WTC11 (cell line): ENCODE results near the gene HYAL1. TPM values are rescaled to one million over a fixed set of nuclear protein-coding genes. Genes with fewer than 3 reads are reported as not detected.

ENCODE experiments used
- CBFB ChIP-seq: sonication (generic); formaldehyde crosslinking; IDR thresholded peaks from 2 replicates; pipeline ENCODE4 v1.8.1; 2022; ENCODE audit warnings: mild to moderate bottlenecking, low read depth, missing genetic modification reagents
- IRF2 ChIP-seq: sonication (generic); formaldehyde crosslinking; IDR thresholded peaks from 2 replicates; pipeline ENCODE4 v1.8.0; 2022; ENCODE audit warnings: low read depth, missing genetic modification reagents, borderline replicate concordance
- KAT7 ChIP-seq: sonication (generic); formaldehyde crosslinking; IDR thresholded peaks from 2 replicates; pipeline ENCODE4 v1.8.1; 2023; ENCODE audit warnings: missing genetic modification reagents, mild to moderate bottlenecking, borderline replicate concordance
- NFATC4 ChIP-seq: fragments of 250-450 bp; sonication (Bioruptor Pico); IDR thresholded peaks from 2 replicates; pipeline ENCODE4 v1.9.0; 2021; ENCODE audit warnings: mild to moderate bottlenecking
- PRRX2 ChIP-seq: fragments of 250-450 bp; sonication (Bioruptor Pico); IDR thresholded peaks from 2 replicates; pipeline ENCODE4 v1.8.0; 2021; ENCODE audit warnings: mild to moderate bottlenecking
- total RNA-seq: library from RNA; stranded (reverse); gene quantifications from 3 replicates; pipeline ENCODE4 v1.2.3, GENCODE V29; 2021
- TF ChIP-seq, protein P1 (sequence below): sonication (generic); formaldehyde crosslinking; IDR thresholded peaks from 2 replicates; pipeline ENCODE4 v1.8.1; 2023; ENCODE audit warnings: mild to moderate bottlenecking, missing genetic modification reagents
- TF ChIP-seq, protein P2 (sequence below): sonication (generic); formaldehyde crosslinking; conservative IDR thresholded peaks from 2 replicates; pipeline ENCODE4 v1.8.1; 2022; ENCODE audit warnings: mild to moderate bottlenecking, missing genetic modification reagents
- TF ChIP-seq, protein P3 (sequence below): sonication (generic); formaldehyde crosslinking; IDR thresholded peaks from 2 replicates; pipeline ENCODE4 v1.8.1; 2022; ENCODE audit warnings: missing genetic modification reagents, borderline replicate concordance
- TF ChIP-seq, protein P4 (sequence below): sonication (generic); formaldehyde crosslinking; IDR thresholded peaks from 2 replicates; pipeline ENCODE4 v1.8.0; 2022; ENCODE audit warnings: mild to moderate bottlenecking, missing genetic modification reagents
- TF ChIP-seq, protein P5 (sequence below): sonication (generic); formaldehyde crosslinking; IDR thresholded peaks from 2 replicates; pipeline ENCODE4 v1.8.1; 2023; ENCODE audit warnings: mild to moderate bottlenecking, missing genetic modification reagents, moderate library complexity
- TF ChIP-seq, protein P6 (sequence below): sonication (generic); formaldehyde crosslinking; IDR thresholded peaks from 2 replicates; pipeline ENCODE4 v1.8.1; 2022; ENCODE audit warnings: mild to moderate bottlenecking, moderate library complexity, missing genetic modification reagents
- TF ChIP-seq, protein P7 (sequence below): sonication (generic); formaldehyde crosslinking; conservative IDR thresholded peaks from 2 replicates; pipeline ENCODE4 v1.8.1; 2023; ENCODE audit warnings: mild to moderate bottlenecking, low read depth, missing genetic modification reagents, moderate library complexity
- TF ChIP-seq, protein P8 (sequence below): fragments of 250-450 bp; sonication (Bioruptor Pico); IDR thresholded peaks from 2 replicates; pipeline ENCODE4 v1.9.0; 2021; ENCODE audit warnings: mild to moderate bottlenecking, borderline replicate concordance

HYAL1 gene
- total RNA-seq, 1 experiment from 2014 or later: 3.4 TPM

DNA sequence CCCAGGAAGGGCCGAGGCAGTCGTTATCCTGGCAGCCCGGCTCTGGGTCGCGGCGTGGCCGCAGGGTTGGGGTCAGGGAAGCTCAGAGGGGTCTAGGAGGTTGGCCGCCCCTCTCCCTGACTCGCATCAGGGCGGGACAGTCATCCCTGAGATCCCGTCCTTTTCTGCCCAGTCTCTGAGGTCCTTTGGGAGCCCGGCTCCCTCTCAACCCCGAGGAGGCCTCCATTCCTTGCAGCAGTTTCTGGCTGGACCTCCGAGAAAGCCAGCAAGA, 18.7 kb upstream of the HYAL1 start (continued):
- TF ChIP-seq, protein P1, sequence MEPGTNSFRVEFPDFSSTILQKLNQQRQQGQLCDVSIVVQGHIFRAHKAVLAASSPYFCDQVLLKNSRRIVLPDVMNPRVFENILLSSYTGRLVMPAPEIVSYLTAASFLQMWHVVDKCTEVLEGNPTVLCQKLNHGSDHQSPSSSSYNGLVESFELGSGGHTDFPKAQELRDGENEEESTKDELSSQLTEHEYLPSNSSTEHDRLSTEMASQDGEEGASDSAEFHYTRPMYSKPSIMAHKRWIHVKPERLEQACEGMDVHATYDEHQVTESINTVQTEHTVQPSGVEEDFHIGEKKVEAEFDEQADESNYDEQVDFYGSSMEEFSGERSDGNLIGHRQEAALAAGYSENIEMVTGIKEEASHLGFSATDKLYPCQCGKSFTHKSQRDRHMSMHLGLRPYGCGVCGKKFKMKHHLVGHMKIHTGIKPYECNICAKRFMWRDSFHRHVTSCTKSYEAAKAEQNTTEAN: no peak
- TF ChIP-seq IRF2 (CRISPR knock-in tag) (no peak), KAT7 (CRISPR knock-in tag) (peak; percentile 56; the same call in 1 of the 2 replicates), NFATC4 (CRISPR knock-in tag) (no peak), CBFB (CRISPR knock-in tag) (0 out of 2 replicates have a peak, but pooled peaks have one; percentile 20), PRRX2 (CRISPR knock-in tag) (no peak)
- TF ChIP-seq, protein P2, sequence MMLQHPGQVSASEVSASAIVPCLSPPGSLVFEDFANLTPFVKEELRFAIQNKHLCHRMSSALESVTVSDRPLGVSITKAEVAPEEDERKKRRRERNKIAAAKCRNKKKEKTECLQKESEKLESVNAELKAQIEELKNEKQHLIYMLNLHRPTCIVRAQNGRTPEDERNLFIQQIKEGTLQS (CRISPR knock-in tag): no peak
- TF ChIP-seq, protein P3, sequence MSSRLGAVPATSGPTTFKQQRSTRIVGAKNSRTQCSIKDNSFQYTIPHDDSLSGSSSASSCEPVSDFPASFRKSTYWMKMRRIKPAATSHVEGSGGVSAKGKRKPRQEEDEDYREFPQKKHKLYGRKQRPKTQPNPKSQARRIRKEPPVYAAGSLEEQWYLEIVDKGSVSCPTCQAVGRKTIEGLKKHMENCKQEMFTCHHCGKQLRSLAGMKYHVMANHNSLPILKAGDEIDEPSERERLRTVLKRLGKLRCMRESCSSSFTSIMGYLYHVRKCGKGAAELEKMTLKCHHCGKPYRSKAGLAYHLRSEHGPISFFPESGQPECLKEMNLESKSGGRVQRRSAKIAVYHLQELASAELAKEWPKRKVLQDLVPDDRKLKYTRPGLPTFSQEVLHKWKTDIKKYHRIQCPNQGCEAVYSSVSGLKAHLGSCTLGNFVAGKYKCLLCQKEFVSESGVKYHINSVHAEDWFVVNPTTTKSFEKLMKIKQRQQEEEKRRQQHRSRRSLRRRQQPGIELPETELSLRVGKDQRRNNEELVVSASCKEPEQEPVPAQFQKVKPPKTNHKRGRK: no peak
- TF ChIP-seq, protein P4, sequence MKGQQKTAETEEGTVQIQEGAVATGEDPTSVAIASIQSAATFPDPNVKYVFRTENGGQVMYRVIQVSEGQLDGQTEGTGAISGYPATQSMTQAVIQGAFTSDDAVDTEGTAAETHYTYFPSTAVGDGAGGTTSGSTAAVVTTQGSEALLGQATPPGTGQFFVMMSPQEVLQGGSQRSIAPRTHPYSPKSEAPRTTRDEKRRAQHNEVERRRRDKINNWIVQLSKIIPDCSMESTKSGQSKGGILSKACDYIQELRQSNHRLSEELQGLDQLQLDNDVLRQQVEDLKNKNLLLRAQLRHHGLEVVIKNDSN: no peak
- TF ChIP-seq, protein P5, sequence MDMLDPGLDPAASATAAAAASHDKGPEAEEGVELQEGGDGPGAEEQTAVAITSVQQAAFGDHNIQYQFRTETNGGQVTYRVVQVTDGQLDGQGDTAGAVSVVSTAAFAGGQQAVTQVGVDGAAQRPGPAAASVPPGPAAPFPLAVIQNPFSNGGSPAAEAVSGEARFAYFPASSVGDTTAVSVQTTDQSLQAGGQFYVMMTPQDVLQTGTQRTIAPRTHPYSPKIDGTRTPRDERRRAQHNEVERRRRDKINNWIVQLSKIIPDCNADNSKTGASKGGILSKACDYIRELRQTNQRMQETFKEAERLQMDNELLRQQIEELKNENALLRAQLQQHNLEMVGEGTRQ (CRISPR knock-in tag): no peak
- TF ChIP-seq, protein P6, sequence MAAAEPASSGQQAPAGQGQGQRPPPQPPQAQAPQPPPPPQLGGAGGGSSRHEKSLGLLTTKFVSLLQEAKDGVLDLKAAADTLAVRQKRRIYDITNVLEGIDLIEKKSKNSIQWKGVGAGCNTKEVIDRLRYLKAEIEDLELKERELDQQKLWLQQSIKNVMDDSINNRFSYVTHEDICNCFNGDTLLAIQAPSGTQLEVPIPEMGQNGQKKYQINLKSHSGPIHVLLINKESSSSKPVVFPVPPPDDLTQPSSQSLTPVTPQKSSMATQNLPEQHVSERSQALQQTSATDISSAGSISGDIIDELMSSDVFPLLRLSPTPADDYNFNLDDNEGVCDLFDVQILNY (CRISPR knock-in tag): no peak
- TF ChIP-seq, protein P7, sequence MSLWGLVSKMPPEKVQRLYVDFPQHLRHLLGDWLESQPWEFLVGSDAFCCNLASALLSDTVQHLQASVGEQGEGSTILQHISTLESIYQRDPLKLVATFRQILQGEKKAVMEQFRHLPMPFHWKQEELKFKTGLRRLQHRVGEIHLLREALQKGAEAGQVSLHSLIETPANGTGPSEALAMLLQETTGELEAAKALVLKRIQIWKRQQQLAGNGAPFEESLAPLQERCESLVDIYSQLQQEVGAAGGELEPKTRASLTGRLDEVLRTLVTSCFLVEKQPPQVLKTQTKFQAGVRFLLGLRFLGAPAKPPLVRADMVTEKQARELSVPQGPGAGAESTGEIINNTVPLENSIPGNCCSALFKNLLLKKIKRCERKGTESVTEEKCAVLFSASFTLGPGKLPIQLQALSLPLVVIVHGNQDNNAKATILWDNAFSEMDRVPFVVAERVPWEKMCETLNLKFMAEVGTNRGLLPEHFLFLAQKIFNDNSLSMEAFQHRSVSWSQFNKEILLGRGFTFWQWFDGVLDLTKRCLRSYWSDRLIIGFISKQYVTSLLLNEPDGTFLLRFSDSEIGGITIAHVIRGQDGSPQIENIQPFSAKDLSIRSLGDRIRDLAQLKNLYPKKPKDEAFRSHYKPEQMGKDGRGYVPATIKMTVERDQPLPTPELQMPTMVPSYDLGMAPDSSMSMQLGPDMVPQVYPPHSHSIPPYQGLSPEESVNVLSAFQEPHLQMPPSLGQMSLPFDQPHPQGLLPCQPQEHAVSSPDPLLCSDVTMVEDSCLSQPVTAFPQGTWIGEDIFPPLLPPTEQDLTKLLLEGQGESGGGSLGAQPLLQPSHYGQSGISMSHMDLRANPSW (CRISPR knock-in tag): no peak
- TF ChIP-seq, protein P8, sequence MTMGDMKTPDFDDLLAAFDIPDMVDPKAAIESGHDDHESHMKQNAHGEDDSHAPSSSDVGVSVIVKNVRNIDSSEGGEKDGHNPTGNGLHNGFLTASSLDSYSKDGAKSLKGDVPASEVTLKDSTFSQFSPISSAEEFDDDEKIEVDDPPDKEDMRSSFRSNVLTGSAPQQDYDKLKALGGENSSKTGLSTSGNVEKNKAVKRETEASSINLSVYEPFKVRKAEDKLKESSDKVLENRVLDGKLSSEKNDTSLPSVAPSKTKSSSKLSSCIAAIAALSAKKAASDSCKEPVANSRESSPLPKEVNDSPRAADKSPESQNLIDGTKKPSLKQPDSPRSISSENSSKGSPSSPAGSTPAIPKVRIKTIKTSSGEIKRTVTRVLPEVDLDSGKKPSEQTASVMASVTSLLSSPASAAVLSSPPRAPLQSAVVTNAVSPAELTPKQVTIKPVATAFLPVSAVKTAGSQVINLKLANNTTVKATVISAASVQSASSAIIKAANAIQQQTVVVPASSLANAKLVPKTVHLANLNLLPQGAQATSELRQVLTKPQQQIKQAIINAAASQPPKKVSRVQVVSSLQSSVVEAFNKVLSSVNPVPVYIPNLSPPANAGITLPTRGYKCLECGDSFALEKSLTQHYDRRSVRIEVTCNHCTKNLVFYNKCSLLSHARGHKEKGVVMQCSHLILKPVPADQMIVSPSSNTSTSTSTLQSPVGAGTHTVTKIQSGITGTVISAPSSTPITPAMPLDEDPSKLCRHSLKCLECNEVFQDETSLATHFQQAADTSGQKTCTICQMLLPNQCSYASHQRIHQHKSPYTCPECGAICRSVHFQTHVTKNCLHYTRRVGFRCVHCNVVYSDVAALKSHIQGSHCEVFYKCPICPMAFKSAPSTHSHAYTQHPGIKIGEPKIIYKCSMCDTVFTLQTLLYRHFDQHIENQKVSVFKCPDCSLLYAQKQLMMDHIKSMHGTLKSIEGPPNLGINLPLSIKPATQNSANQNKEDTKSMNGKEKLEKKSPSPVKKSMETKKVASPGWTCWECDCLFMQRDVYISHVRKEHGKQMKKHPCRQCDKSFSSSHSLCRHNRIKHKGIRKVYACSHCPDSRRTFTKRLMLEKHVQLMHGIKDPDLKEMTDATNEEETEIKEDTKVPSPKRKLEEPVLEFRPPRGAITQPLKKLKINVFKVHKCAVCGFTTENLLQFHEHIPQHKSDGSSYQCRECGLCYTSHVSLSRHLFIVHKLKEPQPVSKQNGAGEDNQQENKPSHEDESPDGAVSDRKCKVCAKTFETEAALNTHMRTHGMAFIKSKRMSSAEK (CRISPR knock-in tag): no peak
- TF ChIP-seq, all 79 proteins: peak for 3
